A673 (cell line): Measurements from ENCODE around the gene DLEU7. TPM values are rescaled to one million over a fixed set of nuclear protein-coding genes. Genes with fewer than 3 reads are reported as not detected.

Experiments used
- BruUV-seq: library from RNA; stranded (reverse); fragments of 400-500 nt; replicated peaks from 2 replicates; lab custom pipeline; 2021; lab: Mats Ljungman, UMichigan
- CTCF ChIA-PET: fragments of 300-600 bp; sonication (Branson Sonifier 250); formaldehyde crosslinking; loops from one replicate; lab custom pipeline; 2022; ENCODE audit warnings: antibody characterized with exemption; lab: Charles Lee
- POLR2A ChIA-PET: fragments of 300-600 bp; sonication (Branson Sonifier 250); formaldehyde crosslinking; loops from one replicate; lab custom pipeline; 2022; ENCODE audit warnings: antibody characterized with exemption; ENCODE audit not compliant: low non-redundant PET; lab: Charles Lee
- DNase-seq: peaks from one replicate; pipeline ENCODE4 v3.0.0-alpha.2; 2015; ENCODE audit warnings: low spot score
- H3K27ac ChIP-seq: fragments of 200-600 bp; sonication (generic); 2 replicates; pipeline ENCODE4 v1.5.1; 2016; ENCODE audit warnings: mixed run types, low read depth, mild to moderate bottlenecking, mixed read lengths, antibody characterized with exemption, low read length; ENCODE audit not compliant: poor library complexity, severe bottlenecking
- H3K27me3 ChIP-seq: fragments of 200-600 bp; sonication (generic); replicated peaks from 2 replicates; pipeline ENCODE4 v1.6.1; 2017; ENCODE audit warnings: mixed run types, low read depth, mild to moderate bottlenecking, mixed read lengths, antibody characterized with exemption, low read length; ENCODE audit not compliant: insufficient read depth, poor library complexity
- H3K36me3 ChIP-seq: fragments of 200-600 bp; sonication (generic); 2 replicates; pipeline ENCODE4 v1.6.1; 2016; ENCODE audit warnings: mixed run types, mild to moderate bottlenecking, mixed read lengths, antibody characterized with exemption, low read length; ENCODE audit not compliant: insufficient read depth, poor library complexity, severe bottlenecking
- H3K4me1 ChIP-seq: fragments of 200-600 bp; sonication (generic); 2 replicates; pipeline ENCODE4 v1.6.1; 2017; ENCODE audit warnings: mixed run types, mild to moderate bottlenecking, mixed read lengths, antibody characterized with exemption, low read length; ENCODE audit not compliant: insufficient read depth, poor library complexity, severe bottlenecking
- H3K4me3 ChIP-seq: fragments of 200-600 bp; sonication (generic); 2 replicates; pipeline ENCODE4 v1.5.1; 2016; ENCODE audit warnings: low read depth, mixed run types, mild to moderate bottlenecking, mixed read lengths, low read length; ENCODE audit not compliant: poor library complexity, severe bottlenecking
- H3K9me3 ChIP-seq: fragments of 200-600 bp; sonication (generic); 2 replicates; pipeline ENCODE4 v1.6.1; 2016; ENCODE audit warnings: mixed run types, low read depth, mild to moderate bottlenecking, mixed read lengths, antibody characterized with exemption, low read length; ENCODE audit not compliant: poor library complexity, severe bottlenecking
- CTCF ChIP-seq: fragments of 300-800, 200-600 bp; sonication (generic); conservative IDR thresholded peaks from 2 replicates; pipeline ENCODE4 v1.5.1; 2017; ENCODE audit warnings: low read depth, mild to moderate bottlenecking, antibody characterized with exemption, low read length, moderate library complexity, mixed read lengths
- EZH2 ChIP-seq: fragments of 200-600 bp; sonication (generic); IDR thresholded peaks from 2 replicates; pipeline ENCODE4 v1.6.1; 2017; ENCODE audit warnings: borderline replicate concordance, low read depth, mild to moderate bottlenecking, mixed read lengths, antibody characterized with exemption, low read length; ENCODE audit not compliant: poor library complexity, severe bottlenecking
- intact Hi-C: fragments of 100-400 bp; cut with micrococcal nuclease; formaldehyde crosslinking; loops from one replicate; pipeline ENCODE4 v1.10.0; 2022; ENCODE audit not compliant: unreplicated experiment
- total RNA-seq: library from RNA; stranded (reverse); gene quantifications from 2 replicates; pipeline ENCODE4 v1.2.3, GENCODE V29; 2021

DLEU7 gene
- total RNA-seq, 1 experiment from 2014 or later, result not detected

GRCh38 chr13:50889317-50889716, 45.8 kb upstream of the DLEU7 start:
- no peaks in the 10 kb centered on the region for H3K4me1 ChIP-seq
- TF ChIP-seq EZH2 (no peak), CTCF (no peak)
- POLR2A ChIA-PET, result no interaction called here
- intact Hi-C loops, result no loop called here
- no peak overlapping the region for H3K27ac ChIP-seq
- H3K36me3 ChIP-seq, result no peaks in the 10 kb centered on the region
- CTCF ChIA-PET, result no interaction called here
- H3K27me3 ChIP-seq, result no peaks in the 10 kb centered on the region
- no peaks in the 10 kb centered on the region for H3K9me3 ChIP-seq
- DNase-seq, result no peak
- H3K4me3 ChIP-seq, result no peak overlapping the region
- BruUV-seq, result no TSS peak

- POLR2A ChIA-PET, result no interaction called here
- intact Hi-C loops, result no loop called here
- no peak for DNase-seq
- Histone ChIP-seq H3K36me3 (no peaks in the 10 kb centered on the region), H3K4me1 (no peaks in the 10 kb centered on the region), H3K27me3 (no peaks in the 10 kb centered on the region), H3K9me3 (no peaks in the 10 kb centered on the region), H3K4me3 (no peak overlapping the region), H3K27ac (no peak overlapping the region)
- BruUV-seq, result no TSS peak
- no peak for TF ChIP-seq CTCF
- no peak for TF ChIP-seq EZH2
- CTCF ChIA-PET, result no interaction called here
Observed at GRCh38 chr13:50888362-50888761, 44.9 kb upstream of the DLEU7 start.

- Histone ChIP-seq H3K9me3 (peaks cover 3% of the 10 kb centered on the region), H3K27ac (no peak overlapping the region), H3K4me1 (no peaks in the 10 kb centered on the region), H3K27me3 (no peaks in the 10 kb centered on the region), H3K4me3 (no peak overlapping the region), H3K36me3 (no peaks in the 10 kb centered on the region)
- intact Hi-C loops, result no loop called here
- no peak for TF ChIP-seq EZH2
- TF ChIP-seq CTCF, result no peak
- ChIA-PET CTCF (no interaction called here), POLR2A (no interaction called here)
- no peak for DNase-seq
- no TSS peak for BruUV-seq
Observed at GRCh38 chr13:50887151-50887550, 43.7 kb upstream of the DLEU7 start.
